ENCODE measurements around the gene RPL9. TPM values are rescaled to one million over a fixed set of nuclear protein-coding genes. Genes with fewer than 3 reads are reported as not detected.
"Not testable (repeated sequence)": the region's sequence is repeated elsewhere in the genome, so short reads cannot be mapped to it uniquely, and the experiment has no call there.

Gene RPL9
- total RNA-seq, 2 donors from 2014 or later, result 1,341 to 1,760 TPM

DNA sequence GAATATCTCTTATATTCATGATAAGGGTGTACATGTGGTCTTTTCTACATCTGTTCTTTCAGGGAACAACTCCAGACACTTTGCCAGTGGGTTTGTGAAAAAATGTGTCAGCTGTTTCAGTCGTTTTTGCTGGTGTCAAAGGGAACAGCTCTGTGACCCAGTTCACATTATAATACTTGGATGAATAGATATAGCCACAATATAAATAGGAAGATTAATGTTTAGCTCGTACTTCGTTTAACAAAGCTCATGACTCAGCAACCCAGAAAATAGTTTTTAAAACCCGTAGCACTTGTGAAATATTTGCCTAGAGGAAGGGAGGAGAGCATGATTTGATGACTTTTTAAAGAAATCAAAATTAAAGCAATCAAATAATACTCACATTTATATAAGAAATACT, 8.0 kb upstream of the RPL9 start:
- Histone ChIP-seq H3K27me3 (ENCODE audit: control insufficient read depth, insufficient read depth, low read length, poor library complexity, severe bottlenecking) (no peaks in the 10 kb centered on the region), H3K9ac (ENCODE audit: extremely low read depth, low read length, poor library complexity, severe bottlenecking) (no peak overlapping the region), H3K4me1 (ENCODE audit: control insufficient read depth, insufficient read depth, low read length) (no peaks in the 10 kb centered on the region), H3K4me3 (ENCODE audit: low read length) (no peak overlapping the region), H3K9me3 (ENCODE audit: control insufficient read depth, low read length) (no peaks in the 10 kb centered on the region), H3K36me3 (ENCODE audit: control insufficient read depth, insufficient read depth, low read length) (peaks cover 54% of the 10 kb centered on the region), H3K27ac (ENCODE audit: low read depth, low read length) (no peak overlapping the region)
- DNase-seq, result no peak
- TF ChIP-seq, protein P1, sequence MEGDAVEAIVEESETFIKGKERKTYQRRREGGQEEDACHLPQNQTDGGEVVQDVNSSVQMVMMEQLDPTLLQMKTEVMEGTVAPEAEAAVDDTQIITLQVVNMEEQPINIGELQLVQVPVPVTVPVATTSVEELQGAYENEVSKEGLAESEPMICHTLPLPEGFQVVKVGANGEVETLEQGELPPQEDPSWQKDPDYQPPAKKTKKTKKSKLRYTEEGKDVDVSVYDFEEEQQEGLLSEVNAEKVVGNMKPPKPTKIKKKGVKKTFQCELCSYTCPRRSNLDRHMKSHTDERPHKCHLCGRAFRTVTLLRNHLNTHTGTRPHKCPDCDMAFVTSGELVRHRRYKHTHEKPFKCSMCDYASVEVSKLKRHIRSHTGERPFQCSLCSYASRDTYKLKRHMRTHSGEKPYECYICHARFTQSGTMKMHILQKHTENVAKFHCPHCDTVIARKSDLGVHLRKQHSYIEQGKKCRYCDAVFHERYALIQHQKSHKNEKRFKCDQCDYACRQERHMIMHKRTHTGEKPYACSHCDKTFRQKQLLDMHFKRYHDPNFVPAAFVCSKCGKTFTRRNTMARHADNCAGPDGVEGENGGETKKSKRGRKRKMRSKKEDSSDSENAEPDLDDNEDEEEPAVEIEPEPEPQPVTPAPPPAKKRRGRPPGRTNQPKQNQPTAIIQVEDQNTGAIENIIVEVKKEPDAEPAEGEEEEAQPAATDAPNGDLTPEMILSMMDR (conservative IDR thresholded peaks at IDR 0.05), result no peak
- H3K27me3 Mint-ChIP-seq (ENCODE audit: insufficient read depth), result no peaks in the 10 kb centered on the region
- 92% methylated on average over 4 of the region's 4 CpGs; no CpG with 5 or more reads in 1 of the 2 experiments for WGBS, 2 experiments (ENCODE audit: insufficient coverage in 1 of 2, insufficient read length in 1 of 2)
- peaks cover 34% of the 10 kb centered on the region for H3K36me3 Mint-ChIP-seq (ENCODE audit: low read depth)
- no peak overlapping the region for H3K27ac Mint-ChIP-seq
- no peak overlapping the region for H3K4me3 Mint-ChIP-seq
- H3K9me3 Mint-ChIP-seq, result no peaks in the 10 kb centered on the region
- H3K4me1 Mint-ChIP-seq, result peaks cover 2% of the 10 kb centered on the region

DNA sequence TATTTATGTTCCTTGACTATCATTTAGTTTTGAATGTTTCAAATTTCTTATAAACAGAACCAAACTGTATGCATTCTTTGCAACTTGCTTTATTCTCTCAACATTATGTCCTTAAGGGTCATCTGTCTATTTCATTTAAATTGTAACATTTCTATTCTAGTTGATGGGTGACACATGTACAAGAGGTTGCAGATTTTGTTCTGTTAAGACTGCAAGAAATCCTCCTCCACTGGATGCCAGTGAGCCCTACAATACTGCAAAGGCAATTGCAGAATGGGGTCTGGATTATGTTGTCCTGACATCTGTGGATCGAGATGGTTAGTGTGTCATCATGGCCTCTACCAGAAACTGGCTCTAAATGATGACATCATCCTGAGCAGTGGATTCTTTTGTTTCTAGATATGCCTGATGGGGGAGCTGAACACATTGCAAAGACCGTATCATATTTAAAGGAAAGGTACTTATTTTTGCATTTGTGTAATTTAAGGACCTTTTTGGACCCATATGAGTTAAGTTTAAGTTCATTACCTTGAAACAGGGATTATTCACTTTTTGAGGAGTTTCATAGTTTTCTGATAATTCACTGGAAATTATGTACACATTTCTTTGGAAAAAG, 6.3 kb upstream of the RPL9 start:
- no peak overlapping the region for H3K9ac ChIP-seq (ENCODE audit: extremely low read depth, low read length, poor library complexity, severe bottlenecking)
- Mint-ChIP-seq H3K4me1 (peaks cover 2% of the 10 kb centered on the region), H3K27me3 (ENCODE audit: insufficient read depth) (no peaks in the 10 kb centered on the region), H3K9me3 (no peaks in the 10 kb centered on the region), H3K36me3 (ENCODE audit: low read depth) (peaks cover 33% of the 10 kb centered on the region), H3K4me3 (no peak overlapping the region), H3K27ac (no peak overlapping the region)
- TF ChIP-seq, protein P1 (conservative IDR thresholded peaks at IDR 0.05), result no peak
- no peak overlapping the region for H3K4me3 ChIP-seq (ENCODE audit: low read length)
- no peaks in the 10 kb centered on the region for H3K9me3 ChIP-seq (ENCODE audit: control insufficient read depth, low read length)
- H3K27ac ChIP-seq (ENCODE audit: low read depth, low read length), result no peak overlapping the region
- H3K36me3 ChIP-seq (ENCODE audit: control insufficient read depth, insufficient read depth, low read length), result peaks cover 51% of the 10 kb centered on the region
- WGBS, 2 experiments (ENCODE audit: insufficient coverage in 1 of 2, insufficient read length in 1 of 2), result 95 to 96% methylated on average over 2 of the region's 2 CpGs
- DNase-seq, result no peak
- no peaks in the 10 kb centered on the region for H3K27me3 ChIP-seq (ENCODE audit: control insufficient read depth, insufficient read depth, low read length, poor library complexity, severe bottlenecking)
- no peaks in the 10 kb centered on the region for H3K4me1 ChIP-seq (ENCODE audit: control insufficient read depth, insufficient read depth, low read length)

DNA sequence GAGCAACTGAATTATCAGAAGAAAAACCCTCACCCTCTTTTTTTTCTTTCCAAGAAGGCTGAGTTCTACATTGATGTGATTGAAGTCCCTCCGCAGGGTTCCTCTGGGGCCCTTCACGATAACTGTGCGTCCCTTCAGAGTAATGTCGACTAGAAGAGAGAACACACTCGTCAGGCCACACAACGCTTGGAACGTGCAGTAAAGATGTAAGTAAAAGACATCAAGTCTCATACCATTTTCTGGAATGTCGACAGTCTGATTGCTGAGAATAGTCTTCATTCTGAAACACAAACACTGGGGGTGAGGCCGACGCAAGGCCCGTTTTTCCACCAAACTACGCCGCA, 589 bp downstream of the RPL9 start:
- H3K27me3 Mint-ChIP-seq (ENCODE audit: insufficient read depth); H3K9me3 Mint-ChIP-seq; H3K27me3 ChIP-seq (ENCODE audit: control insufficient read depth, insufficient read depth, low read length, poor library complexity, severe bottlenecking); H3K9me3 ChIP-seq (ENCODE audit: control insufficient read depth, low read length); DNase-seq; H3K4me1 ChIP-seq (ENCODE audit: control insufficient read depth, insufficient read depth, low read length): not testable (repeated sequence)
- WGBS, 2 experiments (ENCODE audit: insufficient coverage in 1 of 2, insufficient read length in 1 of 2), result 0 to 3% methylated on average over 10 to 13 of the region's 13 CpGs
- peaks cover 60% of the 10 kb centered on the region for H3K36me3 Mint-ChIP-seq (ENCODE audit: low read depth)
- H3K4me3 Mint-ChIP-seq, result peak overlapping the region; percentile 96
- peak overlapping the region; percentile 97 for H3K27ac ChIP-seq (ENCODE audit: low read depth, low read length)
- peaks cover 65% of the 10 kb centered on the region for H3K36me3 ChIP-seq (ENCODE audit: control insufficient read depth, insufficient read depth, low read length)
- peak overlapping the region; percentile 94 for H3K4me3 ChIP-seq (ENCODE audit: low read length)
- peaks cover 21% of the 10 kb centered on the region for H3K4me1 Mint-ChIP-seq
- H3K9ac ChIP-seq (ENCODE audit: extremely low read depth, low read length, poor library complexity, severe bottlenecking), result peak overlapping the region; percentile 99
- H3K27ac Mint-ChIP-seq, result peak overlapping the region; percentile 99

Measured in endodermal cell (in vitro differentiated cells).